Measurements from ENCODE around the gene VPS26B.

DNA sequence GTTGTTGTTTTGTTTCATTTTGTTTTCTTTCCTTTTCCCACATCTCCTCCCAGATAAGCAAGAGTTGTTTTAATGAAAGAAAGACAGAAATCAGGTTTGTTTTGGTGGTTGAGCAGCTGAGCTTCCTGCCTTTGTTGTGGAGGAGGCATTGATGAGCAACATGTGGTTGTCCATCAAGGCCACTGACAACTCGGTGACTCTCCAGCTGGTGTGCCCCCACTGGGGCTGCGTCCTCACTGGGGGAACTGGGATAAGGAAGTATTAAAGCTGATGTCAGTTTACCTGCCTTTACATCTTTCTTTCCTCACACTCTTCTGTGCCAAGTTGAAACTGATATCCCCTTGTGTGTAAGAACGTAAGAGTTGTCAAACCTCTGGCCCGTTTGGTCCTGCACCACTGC lies 5.9 kb downstream of the VPS26B start:
- TF ChIP-seq POLR2AphosphoS5 (IDR thresholded peaks at IDR 0.05; ENCODE audit: low read depth, low read length) (no peak), POLR2A (IDR thresholded peaks at IDR 0.05; ENCODE audit: low read depth, low read length) (no peak)
